ENCODE measurements around the gene RBM19. TPM values are rescaled to one million over a fixed set of nuclear protein-coding genes. Genes with fewer than 3 reads are reported as not detected.

The RBM19 gene
- total and polyA plus RNA-seq, 9 donors = 11.6 to 44.0 (median 33.9) TPM

DNA sequence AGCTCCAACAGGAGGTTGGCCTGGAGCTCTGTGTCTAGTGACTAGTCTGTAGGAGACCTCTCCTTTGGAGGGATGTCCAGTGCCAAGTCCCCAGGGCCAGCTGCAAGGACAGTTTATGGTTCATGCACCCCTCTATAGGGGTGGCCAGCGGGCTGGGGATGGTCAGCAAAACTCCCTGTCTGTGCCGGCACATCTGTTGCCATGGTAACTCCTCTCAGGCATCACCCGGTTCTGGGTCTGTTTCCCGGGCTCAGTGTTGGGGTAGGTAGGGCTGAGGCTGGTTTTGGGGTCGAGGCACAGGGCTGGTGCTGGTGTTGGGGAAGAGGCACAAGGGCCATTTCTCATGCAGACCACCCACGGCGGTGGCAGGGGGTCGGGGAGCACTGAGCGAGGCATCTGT lies 196.8 kb downstream of the RBM19 start:
- H3K4me1 ChIP-seq (ENCODE audit: insufficient read depth) = no peaks in the 10 kb centered on the region
- H3K27ac ChIP-seq = no peak overlapping the region
- no peaks in the 10 kb centered on the region for H3K9me3 ChIP-seq
- 37 to 53% (median 42%) methylated on average over 9 of the region's 9 CpGs for WGBS, 3 donors
- H3K4me3 ChIP-seq = no peak overlapping the region
- TF ChIP-seq, protein P1, sequence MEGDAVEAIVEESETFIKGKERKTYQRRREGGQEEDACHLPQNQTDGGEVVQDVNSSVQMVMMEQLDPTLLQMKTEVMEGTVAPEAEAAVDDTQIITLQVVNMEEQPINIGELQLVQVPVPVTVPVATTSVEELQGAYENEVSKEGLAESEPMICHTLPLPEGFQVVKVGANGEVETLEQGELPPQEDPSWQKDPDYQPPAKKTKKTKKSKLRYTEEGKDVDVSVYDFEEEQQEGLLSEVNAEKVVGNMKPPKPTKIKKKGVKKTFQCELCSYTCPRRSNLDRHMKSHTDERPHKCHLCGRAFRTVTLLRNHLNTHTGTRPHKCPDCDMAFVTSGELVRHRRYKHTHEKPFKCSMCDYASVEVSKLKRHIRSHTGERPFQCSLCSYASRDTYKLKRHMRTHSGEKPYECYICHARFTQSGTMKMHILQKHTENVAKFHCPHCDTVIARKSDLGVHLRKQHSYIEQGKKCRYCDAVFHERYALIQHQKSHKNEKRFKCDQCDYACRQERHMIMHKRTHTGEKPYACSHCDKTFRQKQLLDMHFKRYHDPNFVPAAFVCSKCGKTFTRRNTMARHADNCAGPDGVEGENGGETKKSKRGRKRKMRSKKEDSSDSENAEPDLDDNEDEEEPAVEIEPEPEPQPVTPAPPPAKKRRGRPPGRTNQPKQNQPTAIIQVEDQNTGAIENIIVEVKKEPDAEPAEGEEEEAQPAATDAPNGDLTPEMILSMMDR (IDR thresholded peaks at IDR 0.05) = no peak
- no peak for TF ChIP-seq EP300 (IDR thresholded peaks at IDR 0.05)
- no peak for TF ChIP-seq POLR2A (IDR thresholded peaks at IDR 0.05)
- H3K36me3 ChIP-seq = no peaks in the 10 kb centered on the region
- intact Hi-C loops (cut with DNase I) = no loop called here
- no peak for DNase-seq
- no peaks in the 10 kb centered on the region for H3K27me3 ChIP-seq

DNA sequence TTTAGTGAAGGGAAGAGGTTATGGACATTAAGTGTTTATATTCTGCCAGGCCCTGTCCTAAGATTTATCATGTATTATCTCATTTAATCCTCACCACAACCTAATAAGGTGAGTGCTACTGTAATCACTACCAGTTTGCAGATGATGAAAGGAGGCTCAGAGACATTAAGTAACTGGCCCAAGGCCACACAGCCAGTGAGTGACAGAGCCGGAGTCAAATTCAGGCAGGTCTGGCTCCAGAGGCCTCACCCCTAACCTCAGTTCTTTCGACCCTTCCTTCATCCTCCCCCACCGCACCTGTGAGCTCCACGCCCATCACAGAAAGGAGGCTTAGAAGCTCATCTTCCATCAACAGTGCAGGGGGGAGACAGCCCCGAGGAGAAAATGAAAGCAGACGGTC lies 197.3 kb downstream of the RBM19 start:
- no peaks in the 10 kb centered on the region for H3K36me3 ChIP-seq
- no peak overlapping the region for H3K27ac ChIP-seq
- H3K27me3 ChIP-seq = no peaks in the 10 kb centered on the region
- H3K4me3 ChIP-seq = no peak overlapping the region
- no peak for TF ChIP-seq EP300 (IDR thresholded peaks at IDR 0.05)
- no peak for TF ChIP-seq POLR2A (IDR thresholded peaks at IDR 0.05)
- TF ChIP-seq, protein P1 (IDR thresholded peaks at IDR 0.05) = no peak
- intact Hi-C loops (cut with DNase I) = no loop called here
- DNase-seq = no peak
- 54 to 60% (median 56%) methylated on average over 6 of the region's 6 CpGs for WGBS, 3 donors
- H3K9me3 ChIP-seq = no peaks in the 10 kb centered on the region
- H3K4me1 ChIP-seq (ENCODE audit: insufficient read depth) = no peaks in the 10 kb centered on the region

DNA sequence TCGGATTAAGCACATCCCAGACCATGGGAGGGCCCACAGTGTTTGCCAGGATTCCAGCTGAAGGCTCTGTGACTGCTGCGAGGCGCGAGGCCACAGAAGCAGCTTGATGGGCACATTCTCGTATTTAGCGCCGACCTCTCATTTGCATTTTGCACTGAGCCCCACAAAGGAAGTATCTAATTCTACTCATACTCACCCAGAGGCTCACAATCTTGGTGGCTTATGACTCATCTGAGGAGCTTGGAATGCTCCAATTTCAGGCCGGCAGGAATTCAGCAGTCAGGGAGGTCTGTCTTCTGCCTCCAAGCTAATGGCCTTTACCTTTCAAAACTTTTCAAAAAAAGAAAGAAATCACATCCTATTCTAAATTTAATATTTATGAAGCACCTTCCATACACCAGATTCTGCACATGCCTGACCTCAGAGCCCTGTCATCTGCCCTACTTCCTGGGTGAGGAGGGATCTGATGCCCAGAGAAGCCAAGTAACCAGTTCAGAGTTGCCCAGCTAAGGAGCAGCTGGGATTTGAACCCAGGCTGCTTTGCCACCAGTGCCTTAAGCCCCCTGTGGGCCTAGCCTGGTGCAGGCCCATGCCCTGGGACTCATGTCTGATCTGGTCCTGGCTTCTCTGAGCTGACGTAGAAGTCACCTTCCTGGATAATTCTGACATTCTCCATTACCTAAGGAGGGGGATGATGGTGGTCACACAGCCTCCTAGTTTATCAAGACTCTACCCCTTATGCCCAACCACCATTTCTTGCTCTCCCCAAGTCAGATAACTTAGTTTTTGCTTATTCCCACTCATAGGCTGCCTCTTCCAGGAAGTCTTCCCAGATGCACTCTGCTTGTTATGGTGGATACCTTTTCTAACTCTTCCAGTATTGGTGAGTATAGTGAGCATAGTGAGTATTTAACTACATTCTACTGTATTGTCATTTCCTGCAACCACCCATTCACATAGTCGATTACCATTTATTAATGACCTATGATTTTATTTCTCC lies 198.9 kb downstream of the RBM19 start:
- Histone ChIP-seq H3K27me3 (no peaks in the 10 kb centered on the region), H3K4me3 (no peak overlapping the region), H3K9me3 (no peaks in the 10 kb centered on the region), H3K36me3 (no peaks in the 10 kb centered on the region), H3K4me1 (ENCODE audit: insufficient read depth) (no peaks in the 10 kb centered on the region), H3K27ac (no peak overlapping the region)
- WGBS, 3 donors = 47 to 65% (median 57%) methylated on average over 10 of the region's 10 CpGs
- no peak for DNase-seq
- no peak for TF ChIP-seq EP300 (IDR thresholded peaks at IDR 0.05)
- TF ChIP-seq, protein P1 (IDR thresholded peaks at IDR 0.05) = no peak
- TF ChIP-seq POLR2A (IDR thresholded peaks at IDR 0.05) = no peak
- intact Hi-C loops (cut with DNase I) = no loop called here

Small RNAs within 50 kb of the gene (small RNA-seq; reads per million reads assigned to genes)
- not detected for gene DYNLL1P4
